Activated B cell treated with CpG ODN at 0.5 μM for 24 hours (primary cell): ENCODE measurements around the gene ZFHX3. TPM values are rescaled to one million over a fixed set of nuclear protein-coding genes. Genes with fewer than 3 reads are reported as not detected.

Experiments used
- ATAC-seq: fragments of 200-7000 bp; cut with Tn5 transposase; one replicate; pipeline ENCODE4 v1.10.0; 2021; ENCODE audit warnings: low read depth, mild to moderate bottlenecking, moderate library complexity
- CTCF ChIA-PET: fragments of 350-600 bp; sonication (Branson Sonifier 250); formaldehyde crosslinking; loops from one replicate; lab custom pipeline; 2021; ENCODE audit warnings: antibody characterized with exemption; lab: Charles Lee
- POLR2A ChIA-PET: fragments of 350-600 bp; sonication (Branson Sonifier 250); formaldehyde crosslinking; loops from one replicate; lab custom pipeline; 2021; ENCODE audit warnings: antibody characterized with exemption; lab: Charles Lee
- DNase-seq: peaks from one replicate; pipeline ENCODE4 v3.0.0; 2022
- H3K27ac Mint-ChIP-seq: one replicate; pipeline ENCODE4 v1.8.0; 2020; ENCODE audit warnings: mixed read lengths
- H3K27me3 Mint-ChIP-seq: one replicate; pipeline ENCODE4 v1.8.0; 2021; ENCODE audit warnings: mixed read lengths
- H3K36me3 Mint-ChIP-seq: one replicate; pipeline ENCODE4 v1.8.0; 2021; ENCODE audit warnings: low read depth, mixed read lengths
- H3K4me1 Mint-ChIP-seq: one replicate; pipeline ENCODE4 v1.8.0; 2021; ENCODE audit warnings: mixed read lengths
- H3K4me3 Mint-ChIP-seq: one replicate; pipeline ENCODE4 v1.8.0; 2020; ENCODE audit warnings: mild to moderate bottlenecking, mixed read lengths
- H3K9me3 Mint-ChIP-seq: one replicate; pipeline ENCODE4 v1.8.0; 2020; ENCODE audit warnings: mixed read lengths
- CTCF ChIP-seq: fragments of 200-600 bp; IDR thresholded peaks from one replicate; pipeline ENCODE4 v1.8.0; 2022; ENCODE audit warnings: antibody characterized with exemption, mild to moderate bottlenecking
- intact Hi-C: fragments of 100-400 bp; cut with micrococcal nuclease; formaldehyde crosslinking; loops from one replicate; pipeline ENCODE4 v1.15.1; 2024
- total RNA-seq: library from RNA; stranded (reverse); gene quantifications from 2 replicates; pipeline ENCODE4 v1.2.3, GENCODE V29; 2022

ZFHX3 gene
- total RNA-seq, 1 donor from 2014 or later: 9.2 TPM

DNA sequence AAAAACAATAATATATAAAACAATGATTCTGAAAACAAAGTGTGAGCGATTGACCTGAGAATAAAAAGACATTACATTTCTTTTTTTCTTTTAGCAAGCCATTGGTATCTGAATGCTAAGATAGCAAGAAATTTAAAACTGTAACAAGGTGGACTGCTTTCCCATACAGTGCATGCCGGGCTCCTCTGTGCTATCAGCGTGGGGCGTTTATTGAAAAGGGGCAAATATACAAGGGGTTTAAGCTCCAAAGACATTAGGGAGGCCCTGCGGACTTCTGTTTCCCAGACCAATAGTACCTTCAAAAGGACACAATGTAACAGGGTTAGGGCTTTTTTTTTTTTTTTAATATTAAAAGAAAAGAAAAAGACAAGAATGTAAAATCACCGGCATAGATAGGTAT lies 261.3 kb downstream of the ZFHX3 start:
- intact Hi-C loops: loop anchor here (1.0 to 10.0 kb wide), 4 partner anchors 122 to 271 kb away; no protein-coding TSS in a partner anchor
- no peak for TF ChIP-seq CTCF
- H3K36me3 Mint-ChIP-seq: peaks cover 3% of the 10 kb centered on the region
- ATAC-seq: no peak
- ChIA-PET POLR2A (interaction anchor here (0.6 to 0.7 kb wide), 4 partner anchors 8 to 122 kb away, joined by 3 to 7 read pairs (median 4); no protein-coding TSS in a partner anchor), CTCF (interaction anchor here (1.3 kb wide), 1 partner anchor 46 kb away, joined by 5 read pairs; no protein-coding TSS in a partner anchor)
- peak overlapping the region; percentile 58 for H3K4me3 Mint-ChIP-seq
- peaks cover 5% of the 10 kb centered on the region for H3K27me3 Mint-ChIP-seq
- H3K9me3 Mint-ChIP-seq: no peaks in the 10 kb centered on the region
- no peak overlapping the region for H3K27ac Mint-ChIP-seq
- DNase-seq: no peak
- H3K4me1 Mint-ChIP-seq: peaks cover 15% of the 10 kb centered on the region

DNA sequence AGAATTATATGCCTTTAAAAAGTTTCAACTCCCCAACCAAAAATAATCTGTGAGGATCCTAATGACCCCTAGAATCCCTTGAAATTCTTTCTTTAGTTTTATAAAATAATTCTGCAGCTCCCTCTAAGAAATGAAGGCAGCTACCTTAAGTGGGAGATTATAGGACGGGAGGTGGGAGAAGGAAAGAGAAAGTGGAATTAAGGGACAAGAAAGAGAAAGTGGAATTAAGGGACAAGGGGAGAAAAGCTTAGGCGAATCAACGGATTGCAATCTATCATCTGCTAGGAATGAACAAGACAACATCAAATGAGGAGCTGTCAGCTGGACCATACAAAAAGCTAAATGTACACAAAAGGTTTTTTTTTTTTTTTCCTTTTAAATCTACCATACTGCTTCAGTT lies 262.0 kb downstream of the ZFHX3 start:
- ATAC-seq (no peak), DNase-seq (no peak)
- Mint-ChIP-seq H3K27me3 (peaks cover 5% of the 10 kb centered on the region), H3K9me3 (no peaks in the 10 kb centered on the region), H3K27ac (no peak overlapping the region), H3K4me3 (no peak overlapping the region), H3K36me3 (peaks cover 3% of the 10 kb centered on the region), H3K4me1 (peaks cover 15% of the 10 kb centered on the region)
- CTCF ChIA-PET: interaction anchor here (1.3 kb wide), 1 partner anchor 47 kb away, joined by 5 read pairs; no protein-coding TSS in a partner anchor
- intact Hi-C loops: loop anchor here (5.0 to 10.0 kb wide), 3 partner anchors 194 to 271 kb away; no protein-coding TSS in a partner anchor
- POLR2A ChIA-PET: interaction anchor here (0.6 kb wide), 1 partner anchor 24 kb away, joined by 7 read pairs; no protein-coding TSS in a partner anchor
- TF ChIP-seq CTCF: no peak

- CTCF ChIA-PET: no interaction called here
- DNase-seq (no peak), ATAC-seq (no peak)
- H3K4me3 Mint-ChIP-seq: no peak overlapping the region
- H3K9me3 Mint-ChIP-seq: no peaks in the 10 kb centered on the region
- POLR2A ChIA-PET: no interaction called here
- H3K36me3 Mint-ChIP-seq: peaks cover 3% of the 10 kb centered on the region
- H3K27me3 Mint-ChIP-seq: peaks cover 5% of the 10 kb centered on the region
- intact Hi-C loops: loop anchor here (5.0 to 10.0 kb wide), 3 partner anchors 193 to 272 kb away; no protein-coding TSS in a partner anchor
- H3K4me1 Mint-ChIP-seq: peaks cover 15% of the 10 kb centered on the region
- TF ChIP-seq CTCF: no peak
- H3K27ac Mint-ChIP-seq: no peak overlapping the region
Observed at GRCh38 chr16:72785171-72785570, 262.8 kb downstream of the ZFHX3 start.

- ChIA-PET CTCF (no interaction called here), POLR2A (no interaction called here)
- Mint-ChIP-seq H3K4me3 (no peak overlapping the region), H3K9me3 (no peaks in the 10 kb centered on the region), H3K4me1 (peaks cover 15% of the 10 kb centered on the region), H3K27me3 (peaks cover 5% of the 10 kb centered on the region), H3K27ac (no peak overlapping the region), H3K36me3 (peaks cover 3% of the 10 kb centered on the region)
- ATAC-seq: no peak
- DNase-seq: no peak
- no peak for TF ChIP-seq CTCF
- intact Hi-C loops: loop anchor here (10.0 kb wide), 1 partner anchor 251 kb away; no protein-coding TSS in a partner anchor
Observed at GRCh38 chr16:72783716-72784318, 264.1 kb downstream of the ZFHX3 start.

DNA sequence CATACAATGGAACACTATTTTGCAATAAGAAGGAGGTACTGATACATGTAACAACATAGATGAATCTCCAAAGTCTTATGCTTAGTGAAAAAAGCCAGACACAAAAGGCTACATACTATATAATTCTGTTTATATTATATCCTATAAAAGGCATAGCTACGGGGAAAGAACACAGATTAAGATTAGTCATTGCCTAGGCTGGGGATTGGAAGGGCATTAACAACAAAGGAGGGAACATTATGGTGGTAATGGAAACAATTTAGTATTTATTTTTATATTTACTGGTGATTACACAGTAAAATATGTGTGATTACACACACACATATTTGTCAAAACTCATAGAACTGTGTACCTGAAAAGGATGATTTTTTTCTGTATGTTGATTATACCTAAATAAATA lies 278.1 kb downstream of the ZFHX3 start:
- ChIA-PET POLR2A (no interaction called here), CTCF (no interaction called here)
- H3K9me3 Mint-ChIP-seq: peaks cover 9% of the 10 kb centered on the region
- H3K36me3 Mint-ChIP-seq: peaks cover 3% of the 10 kb centered on the region
- DNase-seq: no peak
- no peak for ATAC-seq
- no peak for TF ChIP-seq CTCF
- no peaks in the 10 kb centered on the region for H3K27me3 Mint-ChIP-seq
- H3K4me1 Mint-ChIP-seq: no peaks in the 10 kb centered on the region
- intact Hi-C loops: no loop called here
- no peak overlapping the region for H3K4me3 Mint-ChIP-seq
- no peak overlapping the region for H3K27ac Mint-ChIP-seq
